ENCODE data around the gene DLST.

DNA sequence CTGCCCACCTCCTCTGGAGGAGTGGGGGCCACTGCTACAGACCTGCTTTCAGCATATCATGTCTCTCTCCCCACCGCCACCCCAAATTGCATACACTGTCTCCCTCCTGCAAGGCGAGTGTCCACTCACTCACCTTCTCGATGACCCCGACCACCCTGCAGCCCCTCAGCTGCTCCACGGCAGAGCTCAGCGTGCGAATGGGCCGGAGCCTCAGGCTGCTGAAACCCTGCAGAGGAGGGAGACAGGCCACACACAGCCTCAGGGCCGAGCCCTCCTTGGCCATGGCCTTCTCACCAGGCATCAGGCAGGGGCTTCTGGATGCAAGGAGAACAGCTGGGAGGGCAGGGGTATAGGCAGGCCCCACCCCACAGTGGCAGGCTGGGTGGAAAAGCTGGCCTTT is 36.7 kb downstream of the DLST start:
- TF ChIP-seq, protein P1, sequence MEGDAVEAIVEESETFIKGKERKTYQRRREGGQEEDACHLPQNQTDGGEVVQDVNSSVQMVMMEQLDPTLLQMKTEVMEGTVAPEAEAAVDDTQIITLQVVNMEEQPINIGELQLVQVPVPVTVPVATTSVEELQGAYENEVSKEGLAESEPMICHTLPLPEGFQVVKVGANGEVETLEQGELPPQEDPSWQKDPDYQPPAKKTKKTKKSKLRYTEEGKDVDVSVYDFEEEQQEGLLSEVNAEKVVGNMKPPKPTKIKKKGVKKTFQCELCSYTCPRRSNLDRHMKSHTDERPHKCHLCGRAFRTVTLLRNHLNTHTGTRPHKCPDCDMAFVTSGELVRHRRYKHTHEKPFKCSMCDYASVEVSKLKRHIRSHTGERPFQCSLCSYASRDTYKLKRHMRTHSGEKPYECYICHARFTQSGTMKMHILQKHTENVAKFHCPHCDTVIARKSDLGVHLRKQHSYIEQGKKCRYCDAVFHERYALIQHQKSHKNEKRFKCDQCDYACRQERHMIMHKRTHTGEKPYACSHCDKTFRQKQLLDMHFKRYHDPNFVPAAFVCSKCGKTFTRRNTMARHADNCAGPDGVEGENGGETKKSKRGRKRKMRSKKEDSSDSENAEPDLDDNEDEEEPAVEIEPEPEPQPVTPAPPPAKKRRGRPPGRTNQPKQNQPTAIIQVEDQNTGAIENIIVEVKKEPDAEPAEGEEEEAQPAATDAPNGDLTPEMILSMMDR (IDR thresholded peaks at IDR 0.05): no peak
- no peak for TF ChIP-seq POLR2A (IDR thresholded peaks at IDR 0.05)

Measured in adrenal gland (tissue), 5 donors.